ENCODE measurements around the gene GOLGA6B.
"Not testable (repeated sequence)": the region's sequence is repeated elsewhere in the genome, so short reads cannot be mapped to it uniquely, and the experiment has no call there.

The GOLGA6B gene

DNA sequence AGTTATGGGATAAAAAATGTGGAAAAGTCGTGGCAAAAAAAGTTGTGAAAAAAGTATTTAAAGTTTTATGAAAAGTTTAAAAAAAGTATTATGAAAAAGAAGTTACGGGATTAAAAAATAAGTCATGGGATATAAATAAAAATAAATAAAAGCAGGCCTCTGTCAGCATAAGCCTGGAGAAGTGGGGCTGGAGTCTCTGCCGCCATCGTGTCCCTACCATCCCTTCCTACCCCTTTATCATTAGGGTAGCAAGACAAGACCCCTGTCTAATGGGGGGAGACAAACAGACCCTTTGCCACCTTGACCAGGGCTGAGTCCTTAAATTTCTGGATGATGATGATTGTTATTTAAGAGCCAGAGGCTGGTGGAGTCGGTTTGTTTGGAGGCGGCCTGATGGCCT lies 15.3 kb downstream of the GOLGA6B start:
- DNase-seq = not testable (repeated sequence)

DNA sequence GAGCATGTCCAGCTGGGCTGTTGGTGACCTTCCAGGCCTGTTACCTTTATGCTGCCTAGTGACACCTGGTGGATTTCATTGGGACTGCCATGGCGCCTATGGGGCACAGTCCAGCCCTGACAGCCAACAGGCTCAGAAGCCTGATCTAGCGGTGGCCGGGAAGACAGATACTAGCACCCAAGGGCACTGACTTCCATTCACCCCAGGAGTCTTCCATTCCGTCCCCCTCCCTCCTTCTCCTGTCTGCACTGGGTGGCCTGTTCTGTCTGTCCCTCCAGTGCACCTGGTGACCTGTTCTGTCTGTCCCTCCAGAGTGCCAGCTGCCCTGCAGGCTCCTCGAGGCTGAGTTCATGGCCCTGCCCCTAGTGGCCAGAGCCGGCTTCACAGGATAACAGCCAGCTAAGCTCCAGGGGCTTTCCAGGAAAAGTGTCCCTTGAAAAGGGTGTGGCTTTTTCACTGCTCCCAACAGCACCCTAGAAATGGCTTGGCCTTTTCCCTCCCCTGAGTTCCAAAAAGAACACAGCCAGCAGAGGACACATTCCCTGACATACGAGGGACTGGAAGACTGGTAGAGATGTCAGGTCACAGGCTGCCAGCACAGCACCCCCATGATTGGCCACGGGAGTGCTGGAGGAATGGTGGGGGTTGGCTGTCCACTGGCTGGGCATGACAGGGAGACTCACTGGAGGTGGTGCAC lies 16.3 kb downstream of the GOLGA6B start:
- DNase-seq = peak; percentile 91

DNA sequence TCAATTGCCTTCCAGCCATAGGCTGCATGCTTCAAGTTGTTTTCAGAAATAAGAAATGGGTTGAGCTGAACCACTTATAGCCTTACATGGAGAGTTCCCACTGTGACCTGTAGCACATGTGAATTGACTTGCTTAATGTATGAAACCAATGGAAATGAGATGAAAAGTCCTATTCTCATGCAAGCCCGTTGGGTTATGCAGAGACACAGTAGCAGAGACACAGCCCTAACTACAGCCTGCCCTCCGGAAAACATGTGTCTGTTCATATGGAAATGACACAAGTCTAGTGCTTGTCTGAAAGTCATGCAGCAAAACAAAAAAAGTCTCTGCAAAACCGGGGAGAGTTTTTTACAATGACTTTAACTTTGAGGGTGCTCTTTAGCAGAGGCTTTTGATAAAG lies 17.0 kb downstream of the GOLGA6B start:
- no peak for DNase-seq

DNA sequence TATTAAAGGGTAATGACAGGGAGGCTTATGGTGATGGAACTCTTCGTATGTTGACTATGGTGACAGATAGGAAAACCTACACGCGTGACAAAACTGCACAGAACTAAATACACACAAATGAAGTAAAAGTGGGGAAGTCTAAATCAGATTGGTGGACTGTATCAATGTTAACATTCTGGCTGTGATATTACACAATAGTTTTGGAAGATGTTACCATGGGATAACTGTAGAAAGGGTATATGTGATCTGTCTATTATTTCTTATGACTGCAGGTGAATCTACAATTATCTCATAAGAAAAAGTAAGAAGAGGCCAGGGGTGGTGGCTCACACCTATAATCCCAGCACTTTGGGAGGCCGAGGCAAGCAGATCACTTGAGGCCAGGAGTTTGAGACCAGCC lies 22.3 kb downstream of the GOLGA6B start:
- DNase-seq = no peak

DNA sequence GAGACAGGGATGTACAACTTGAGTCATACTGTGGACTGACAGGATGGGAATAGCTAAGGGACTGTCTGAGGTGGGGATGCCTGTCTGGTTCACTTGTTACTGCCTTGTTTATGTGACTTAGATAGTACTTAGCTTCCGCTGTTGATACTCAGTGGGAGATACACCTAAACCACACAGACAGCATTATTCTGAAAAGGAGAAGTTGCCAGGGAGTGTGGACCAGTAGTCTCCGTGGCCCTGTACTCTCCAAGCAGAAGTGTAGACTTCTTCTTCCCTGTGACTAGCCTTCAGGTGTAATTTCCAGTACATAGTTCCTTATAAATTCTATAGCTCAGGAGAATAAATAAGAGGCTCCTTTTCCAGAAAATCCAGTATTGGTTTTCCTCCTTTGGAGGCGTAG lies 26.4 kb downstream of the GOLGA6B start:
- no peak for DNase-seq

DNA sequence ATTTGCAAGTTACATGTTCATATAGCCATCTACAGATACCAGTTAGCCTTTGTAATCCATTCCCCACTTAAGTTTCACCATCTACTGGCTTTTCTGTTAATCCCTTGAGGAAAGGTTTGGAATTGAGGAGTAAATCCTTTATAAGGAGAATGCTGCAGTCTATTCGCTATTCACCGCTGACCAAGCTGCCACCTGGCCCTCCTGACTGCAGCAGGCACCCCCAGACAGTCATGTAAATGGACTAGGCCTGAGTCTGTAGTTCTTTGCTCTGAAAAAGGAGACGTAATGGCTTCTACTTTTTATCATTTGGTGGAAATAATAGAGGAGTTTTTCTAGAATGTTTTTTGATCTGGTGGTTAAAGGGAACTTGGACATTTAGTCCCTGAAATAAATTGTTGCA lies 28.3 kb downstream of the GOLGA6B start:
- no peak for DNase-seq

DNA sequence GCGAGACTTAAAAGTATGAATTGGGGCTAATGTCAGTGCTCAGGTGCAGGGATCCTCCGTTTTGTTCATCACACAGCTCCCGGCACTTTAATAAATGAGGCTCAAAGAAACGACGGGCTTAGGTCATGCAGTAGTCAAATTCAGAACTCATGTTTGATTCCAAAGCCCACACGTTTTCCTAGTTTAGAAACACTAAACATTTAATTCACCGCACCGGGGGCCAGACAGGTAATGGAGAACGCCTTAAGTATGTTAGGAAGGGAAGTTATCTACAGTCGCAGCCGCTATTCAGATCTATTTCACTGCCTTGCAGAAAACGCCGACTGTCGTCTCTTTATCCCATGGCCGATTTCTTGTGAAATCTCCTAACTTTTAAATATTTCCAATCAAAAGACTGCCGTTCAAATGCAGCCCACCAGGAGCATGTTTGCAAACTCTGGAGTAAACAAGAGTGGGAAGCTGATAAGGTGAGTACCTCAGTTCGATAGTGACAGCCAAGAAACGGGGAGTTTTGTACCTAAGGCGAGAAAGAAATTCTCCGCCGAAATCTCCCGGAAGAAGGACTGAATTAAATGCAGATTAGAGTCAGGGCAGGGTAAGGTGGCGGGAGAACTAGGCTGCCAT lies 30.9 kb downstream of the GOLGA6B start:
- no peak for DNase-seq

DNA sequence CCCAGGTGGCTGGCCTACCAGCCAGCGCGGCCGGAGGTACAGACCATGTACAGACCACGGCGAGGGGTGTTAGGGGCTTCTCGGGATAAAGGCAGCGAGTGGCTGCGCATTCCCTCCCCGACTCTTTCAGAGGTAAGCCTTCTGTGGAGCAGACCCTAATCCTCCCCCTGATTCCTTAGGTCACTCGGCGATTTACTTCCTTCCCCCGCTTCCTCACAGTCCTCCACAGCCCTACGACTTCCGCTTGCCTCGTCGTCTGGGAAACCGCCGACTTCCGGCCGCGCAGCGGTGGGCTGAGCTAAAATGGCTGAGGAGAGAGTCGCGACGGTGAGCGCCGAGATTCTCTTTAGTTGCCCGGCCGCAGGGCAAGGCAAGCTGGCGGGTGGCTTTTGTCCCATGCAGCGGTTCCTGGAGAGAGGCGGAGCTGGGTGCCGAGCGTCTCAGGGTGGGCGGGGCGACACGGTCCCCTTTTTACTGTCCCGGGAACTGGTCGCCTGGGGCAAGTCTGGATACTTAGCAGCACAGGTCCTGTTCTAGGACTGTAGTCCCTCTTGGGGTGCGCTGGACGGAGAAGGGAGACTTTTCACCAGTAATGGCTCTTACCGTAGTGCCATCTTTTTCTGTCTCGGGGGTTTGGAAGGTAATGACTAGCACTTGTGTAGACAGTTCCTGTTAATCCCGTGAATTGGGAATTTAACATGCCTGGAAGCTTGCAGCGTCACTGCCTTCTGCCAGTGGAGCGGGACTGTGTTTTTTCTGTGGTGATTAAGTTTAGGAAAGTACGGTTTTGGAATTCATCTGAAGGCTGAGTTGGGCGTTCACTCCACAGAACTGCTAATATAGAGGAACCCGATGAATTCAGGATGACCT lies 31.7 kb downstream of the GOLGA6B start, which contains the start of the genes BBS4 and HIGD2B:
Gene BBS4 (plus strand): TSS at position 283 of the 870 bp plus-strand sequence. CDS start 21 bp downstream, at position 304.
Gene HIGD2B (minus strand): TSS at position 258 of the 870 bp plus-strand sequence. CDS start 9,808 bp downstream, outside the sequence.
- peak; percentile 96 for DNase-seq

DNA sequence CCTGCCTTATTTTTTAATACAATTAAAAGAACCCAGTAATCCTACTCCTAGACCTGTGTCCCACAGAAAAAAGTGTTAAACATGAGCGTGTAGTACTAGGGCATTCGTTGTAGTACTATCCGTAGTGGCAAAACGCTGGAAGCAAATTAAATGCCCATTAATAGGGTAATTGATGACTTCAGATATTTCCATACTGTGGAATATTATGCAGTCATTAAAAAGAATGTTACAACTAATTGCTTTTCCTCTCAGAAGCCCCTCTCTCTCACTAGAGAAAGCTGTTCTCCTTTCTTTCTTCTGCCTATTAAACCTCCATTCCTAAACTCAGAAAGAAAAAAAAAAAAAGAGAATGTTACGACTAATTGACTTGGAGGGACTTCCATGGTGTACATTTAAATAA lies 34.2 kb downstream of the GOLGA6B start:
- DNase-seq = no peak

DNA sequence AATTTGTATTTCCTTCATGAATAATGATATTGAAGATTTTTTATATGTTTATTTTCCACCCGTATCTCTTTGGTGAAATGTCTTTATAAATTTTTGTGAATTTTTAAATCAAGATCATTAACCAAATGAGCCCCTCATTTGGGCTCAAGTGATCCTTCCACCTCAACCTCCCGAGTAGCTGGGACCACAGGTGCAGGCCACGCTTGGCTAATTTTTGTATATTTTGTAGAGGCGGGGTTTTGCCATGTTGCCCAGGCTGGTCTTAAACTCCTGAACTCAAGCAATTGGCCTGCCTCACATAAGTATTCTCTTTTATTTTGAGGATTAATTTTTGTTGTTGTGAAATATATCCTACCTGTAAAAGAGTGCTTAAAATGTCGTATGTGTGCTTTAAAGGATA lies 36.4 kb downstream of the GOLGA6B start:
- no peak for DNase-seq

DNA sequence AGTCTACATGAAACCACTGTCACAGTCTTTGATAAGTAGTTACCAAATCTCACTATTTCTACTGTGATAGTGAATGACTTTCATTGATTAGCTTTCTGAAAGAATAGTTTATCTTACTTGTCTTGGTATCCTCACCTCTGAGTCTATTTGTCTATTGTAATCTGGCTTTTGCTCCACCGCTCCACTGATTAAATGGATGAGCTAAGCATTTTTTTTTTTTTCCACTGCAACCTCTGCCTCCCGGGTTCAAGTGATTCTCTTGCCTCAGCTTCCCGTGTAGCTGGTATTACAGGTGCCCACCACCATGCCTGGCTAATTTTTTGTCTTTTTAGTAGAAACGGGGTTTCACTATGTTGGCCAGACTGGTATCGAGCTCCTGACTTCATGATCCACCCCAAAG lies 44.4 kb downstream of the GOLGA6B start:
- DNase-seq = no peak

DNA sequence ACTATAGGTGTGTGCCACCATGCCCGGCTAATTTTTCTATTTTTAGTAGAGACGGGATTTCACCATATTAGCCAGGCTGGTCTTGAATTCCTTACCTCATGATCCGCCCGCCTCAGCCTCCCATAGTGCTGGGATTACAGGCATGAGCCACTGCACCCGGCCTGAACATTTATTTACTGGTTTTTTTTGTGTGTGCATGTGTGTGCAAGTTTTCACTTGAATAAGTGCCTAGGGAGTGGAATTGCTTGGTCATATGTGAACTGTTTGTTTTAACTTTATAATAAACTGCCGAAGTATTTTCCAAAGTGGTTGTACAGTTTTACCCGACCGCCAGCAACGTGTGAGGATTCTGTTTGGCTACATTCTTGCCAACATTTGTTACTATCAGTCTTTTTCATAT lies 45.6 kb downstream of the GOLGA6B start:
- no peak for DNase-seq

DNA sequence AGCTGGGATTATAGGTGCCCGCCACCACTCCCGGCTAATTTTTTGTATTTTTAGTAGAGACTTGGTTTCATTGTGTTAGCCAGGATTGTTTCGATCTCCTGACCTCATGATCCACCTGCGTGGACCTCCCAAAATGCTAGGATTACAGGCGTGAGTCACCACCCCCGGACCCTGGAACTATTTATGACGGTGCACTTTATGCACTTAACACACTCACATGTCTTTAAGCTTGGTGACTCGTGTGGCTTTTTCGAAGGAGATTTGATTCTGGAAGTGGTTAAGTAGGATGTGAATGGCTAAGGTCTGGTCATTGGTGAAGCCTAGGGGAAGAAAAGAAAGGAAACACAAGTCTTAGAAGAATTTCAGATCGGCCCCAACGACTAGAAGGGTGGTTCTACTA lies 51.8 kb downstream of the GOLGA6B start:
- DNase-seq = no peak

DNA sequence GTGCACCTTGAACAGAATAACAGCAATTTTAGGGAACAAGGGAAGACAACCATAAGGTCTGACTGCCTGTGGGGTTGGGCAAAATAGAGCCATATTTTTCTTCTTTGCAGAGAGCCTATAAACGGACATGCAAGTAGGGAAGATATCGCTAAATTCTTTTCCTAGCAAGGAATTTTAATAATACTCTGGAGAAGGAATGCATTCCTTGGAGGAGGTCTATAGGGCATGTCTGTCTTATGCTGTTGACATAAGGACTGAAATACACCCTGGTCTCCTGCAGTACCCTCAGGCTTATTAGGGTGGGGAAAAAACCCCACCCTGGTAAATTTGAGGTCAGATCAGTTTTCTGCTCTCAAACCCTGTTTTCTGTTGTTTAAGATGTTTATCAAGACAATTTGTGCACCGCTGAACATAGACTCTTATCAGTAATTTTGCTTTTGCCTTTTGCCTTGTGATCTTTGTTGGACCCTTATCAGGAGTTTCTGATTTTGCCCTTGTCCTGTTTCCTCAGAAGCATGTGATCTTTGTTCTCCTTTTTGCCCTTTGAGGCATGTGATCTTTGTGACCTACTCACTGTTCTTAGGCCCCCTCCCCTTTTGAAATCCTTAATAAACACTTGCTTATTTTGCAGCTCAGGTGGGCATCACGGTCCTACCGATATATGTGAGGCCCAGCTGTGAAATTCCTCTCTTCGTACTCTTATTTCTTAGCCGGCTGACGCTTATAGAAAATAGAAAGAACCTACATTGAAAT lies 54.2 kb downstream of the GOLGA6B start:
- not testable (repeated sequence) for DNase-seq
